NCI-H510A (cell line): ENCODE data around the gene NR3C2.
A peak's percentile ranks its signal among the peaks of the same experiment; 100 is the strongest.

Experiments used
- DNase-seq: peaks from one replicate; lab custom pipeline; 2025; lab: John Stamatoyannopoulos, UW

The NR3C2 gene

GRCh38 chr4:148441986-148442831, at the start of gene NR3C2:
Gene NR3C2 (minus strand): TSS chr4:148442414.
- DNase-seq = peak; percentile 84

GRCh38 chr4:148487181-148487580, 45.0 kb upstream of the NR3C2 start:
- no peak for DNase-seq

DNA sequence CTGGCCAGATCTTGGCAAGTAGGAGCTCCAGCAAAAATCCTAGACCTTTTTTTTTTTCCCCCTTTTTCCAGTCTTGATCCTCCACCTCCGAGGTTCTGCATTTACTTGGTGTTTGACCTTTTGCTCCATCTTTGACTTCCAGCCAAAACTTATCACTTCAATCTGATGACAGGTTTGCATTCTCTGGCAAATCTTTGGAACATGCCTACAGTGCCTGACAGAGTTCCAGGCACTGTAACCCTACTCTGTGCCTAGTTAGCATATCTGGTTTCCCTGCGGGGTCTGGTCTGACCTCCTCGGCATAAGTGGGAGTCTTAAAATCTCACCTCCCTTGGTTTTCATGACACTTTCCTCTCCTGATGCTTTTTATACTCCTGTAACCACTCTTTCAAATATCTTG, 39.4 kb upstream of the NR3C2 start:
- DNase-seq = no peak

GRCh38 chr4:148477276-148477675, 35.1 kb upstream of the NR3C2 start:
- no peak for DNase-seq

GRCh38 chr4:148469938-148470337, 27.7 kb upstream of the NR3C2 start:
- no peak for DNase-seq

DNA sequence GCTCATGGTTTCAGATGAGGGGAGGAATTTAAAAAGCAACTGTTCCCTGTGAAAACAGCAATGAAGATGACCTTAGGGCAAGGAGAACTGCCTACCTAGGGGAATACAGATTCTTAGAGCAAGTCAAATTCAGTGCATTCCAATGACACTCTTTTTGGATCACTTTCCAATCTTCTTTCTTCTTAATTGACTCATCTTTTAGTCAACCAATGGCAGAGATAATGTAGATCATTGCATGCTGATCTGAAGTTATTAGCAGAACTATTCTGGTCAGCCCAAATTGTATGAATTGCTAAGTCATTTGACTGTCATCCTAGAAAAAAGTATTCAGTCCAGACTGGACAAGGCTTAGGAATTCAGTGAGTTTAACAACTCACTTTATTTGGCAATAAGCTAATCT, 12.6 kb upstream of the NR3C2 start:
- DNase-seq = no peak

GRCh38 chr4:148453833-148454232, 11.6 kb upstream of the NR3C2 start:
- no peak for DNase-seq

GRCh38 chr4:148452970-148453369, 10.8 kb upstream of the NR3C2 start:
- no peak for DNase-seq

DNA sequence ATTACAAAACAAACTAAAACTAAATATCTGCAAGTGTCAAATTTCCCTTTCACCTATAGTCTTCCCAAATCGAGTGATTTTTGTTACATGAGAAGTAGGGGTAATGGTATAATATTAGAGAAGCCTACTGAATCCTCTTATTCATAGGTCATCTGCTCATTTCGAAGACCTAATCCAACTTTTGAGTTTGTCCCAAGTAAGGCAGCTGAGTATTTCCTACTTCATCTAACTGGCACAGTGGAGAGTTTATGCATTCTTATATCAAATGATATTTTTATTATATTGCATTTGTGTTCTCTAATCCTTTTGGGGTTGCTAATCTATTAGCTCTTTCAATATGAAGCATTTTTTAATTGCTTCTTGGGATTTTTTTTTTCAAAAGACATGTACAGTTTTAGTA, 7.7 kb upstream of the NR3C2 start:
- no peak for DNase-seq

- DNase-seq = no peak
Measured at GRCh38 chr4:148448141-148448540, 5.9 kb upstream of the NR3C2 start.

- DNase-seq = no peak
Measured at GRCh38 chr4:148447681-148448080, 5.5 kb upstream of the NR3C2 start.

GRCh38 chr4:148445860-148446330, 3.7 kb upstream of the NR3C2 start:
- DNase-seq = no peak

DNA sequence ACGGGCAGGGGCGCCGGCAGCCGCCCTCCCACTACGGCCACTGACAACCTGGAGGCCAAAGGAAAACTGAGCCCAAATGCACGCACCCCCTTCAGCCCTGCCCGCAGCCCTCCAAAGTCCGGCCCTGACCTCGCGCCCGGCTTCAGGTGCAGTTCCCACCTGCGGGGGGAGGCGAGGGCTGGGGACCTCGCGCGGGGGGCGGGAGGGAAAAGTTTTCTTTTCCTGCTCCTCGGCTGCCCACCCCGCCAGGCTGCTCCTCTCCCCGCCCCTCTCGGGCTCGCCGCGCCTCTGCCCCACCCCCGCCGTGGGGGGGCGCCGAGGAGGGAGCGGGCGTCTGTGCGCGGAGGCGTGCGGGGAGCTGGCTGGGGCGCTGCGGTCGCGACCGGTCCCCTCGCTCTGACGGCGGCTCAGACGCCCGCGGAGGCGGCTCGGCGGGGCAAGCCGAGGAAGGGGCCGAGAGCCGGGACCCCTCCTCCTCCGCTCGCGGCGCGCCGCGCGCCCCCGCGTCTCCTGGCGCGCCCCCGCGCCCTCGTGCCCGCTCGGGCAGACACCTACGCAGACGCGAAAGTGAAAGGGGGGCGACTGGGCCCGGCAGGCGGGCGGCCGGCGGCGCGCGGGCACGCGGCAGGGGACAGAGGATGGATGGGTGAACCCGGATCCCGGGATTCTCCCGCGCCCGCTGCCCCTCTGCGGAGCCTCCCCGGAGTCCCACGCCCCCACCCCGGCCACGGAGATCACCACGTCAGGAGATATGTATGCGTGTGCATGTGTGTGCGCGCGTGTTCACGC, 3.1 kb upstream of the NR3C2 start:
- DNase-seq = peak; percentile 19

GRCh38 chr4:148444296-148445070, 2.3 kb upstream of the NR3C2 start:
- no peak for DNase-seq

DNA sequence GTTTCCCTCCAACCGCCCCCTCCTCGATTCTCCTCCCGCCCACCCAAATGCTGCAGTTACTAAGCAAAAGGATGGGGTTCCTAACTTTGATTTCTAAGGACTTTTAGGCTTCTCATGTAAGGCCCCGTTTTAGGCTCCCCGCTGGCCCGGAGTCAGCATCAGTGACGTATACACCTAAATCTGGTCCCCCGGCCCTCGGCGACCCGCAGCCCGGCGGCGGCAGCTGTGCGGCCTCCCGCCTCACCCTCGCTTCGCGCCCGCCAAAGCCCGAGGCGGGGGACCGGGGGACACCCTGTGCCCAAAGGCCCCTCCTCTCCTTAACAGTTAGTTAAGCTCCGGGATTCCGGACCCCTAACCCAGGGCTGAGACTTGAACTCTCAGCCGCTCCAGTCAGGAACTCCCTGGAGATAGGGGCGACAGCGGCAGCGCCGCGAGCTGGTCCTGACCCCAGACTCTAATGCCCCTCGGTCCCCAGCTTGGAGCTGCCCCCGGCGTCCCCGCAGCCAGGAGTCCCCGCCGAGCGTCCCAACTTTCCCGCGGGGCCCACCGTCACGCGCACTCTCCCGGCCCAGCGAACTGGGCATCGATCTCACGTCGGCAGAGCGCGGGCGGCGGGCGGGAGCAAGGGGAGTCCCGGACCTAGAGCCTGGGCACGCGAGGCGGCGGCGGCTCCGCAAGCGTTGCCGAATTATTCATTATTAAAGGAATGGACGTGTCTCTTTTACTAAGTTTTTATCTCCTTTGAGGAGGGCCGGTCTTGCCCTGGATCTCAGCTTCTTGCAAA, 1.5 kb upstream of the NR3C2 start:
- DNase-seq = no peak

GRCh38 chr4:148442832-148443511, 758 bp upstream of the NR3C2 start:
- no peak for DNase-seq

DNA sequence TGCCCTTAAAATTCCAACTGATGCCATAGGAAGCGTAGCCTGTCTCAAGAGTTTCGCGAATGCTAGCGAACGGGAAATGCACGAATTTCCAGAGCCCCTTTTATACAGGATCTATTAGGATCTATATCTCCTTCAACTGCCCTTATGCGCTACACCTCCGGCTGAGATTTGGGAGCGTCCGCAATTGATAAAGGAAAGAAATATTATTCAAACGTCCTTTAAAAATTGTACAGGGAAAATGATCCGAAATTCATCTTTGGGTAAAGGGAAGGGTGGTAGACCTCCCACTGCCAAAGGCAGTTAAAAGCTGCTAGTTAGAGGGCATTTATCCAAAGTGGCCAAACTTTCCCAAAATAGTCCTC, 609 bp downstream of the NR3C2 start:
- no peak for DNase-seq

- DNase-seq = no peak
Measured at GRCh38 chr4:148438047-148438446, 4.2 kb downstream of the NR3C2 start.

DNA sequence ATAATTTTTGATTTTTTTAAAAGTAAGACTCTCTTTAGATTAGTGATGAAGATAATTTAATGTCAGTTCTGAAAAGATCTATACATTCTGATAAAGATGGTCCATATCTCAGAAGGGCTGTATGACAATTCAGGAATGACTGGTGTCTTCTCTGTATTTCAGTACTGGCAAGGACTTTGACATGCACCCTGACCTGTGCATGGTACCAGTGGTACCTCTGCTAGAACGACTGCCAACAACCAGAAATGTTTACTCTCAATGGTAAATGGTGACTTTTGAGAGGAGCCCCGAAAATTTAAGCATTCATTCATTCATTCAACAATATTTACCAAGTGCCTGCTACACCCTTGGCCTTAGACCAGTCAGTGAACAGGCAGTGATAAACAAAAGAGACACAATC, 4.8 kb downstream of the NR3C2 start:
- DNase-seq = no peak

- no peak for DNase-seq
Measured at GRCh38 chr4:148436512-148436911, 5.7 kb downstream of the NR3C2 start.
